H1 (cell line): ENCODE data around the gene SCYL1. TPM values are rescaled to one million over a fixed set of nuclear protein-coding genes. Genes with fewer than 3 reads are reported as not detected.
A peak's percentile ranks its signal among the peaks of the same experiment; 100 is the strongest.

ENCODE experiments used
- CTCF ChIA-PET: fragments of 300-600 bp; sonication (Branson Sonifier 250); formaldehyde crosslinking; loops from one replicate; lab custom pipeline; 2021; ENCODE audit not compliant: partially characterized antibody; lab: Charles Lee
- POLR2A ChIA-PET: fragments of 300-600 bp; sonication (Branson Sonifier 250); formaldehyde crosslinking; loops from one replicate; lab custom pipeline; 2021; ENCODE audit warnings: inconsistent platforms; ENCODE audit not compliant: partially characterized antibody; lab: Charles Lee
- DNase-seq, 2 experiments: peaks; one replicate each; pipeline versions ENCODE4 v3.0.0 to v3.0.0-alpha.2; 2010 to 2022; ENCODE audit warnings: low spot score in 2 of 2, low read depth in 1 of 2, mixed read lengths in 1 of 2
- FAIRE-seq: peaks from 2 replicates; lab custom pipeline; 2011; peaks lifted over from hg19 to GRCh38; lab: Jason Lieb, UNC
- H2AFZ ChIP-seq: 2 replicates; pipeline ENCODE4 v1.8.1; 2012; ENCODE audit warnings: low read length, inconsistent platforms
- H2AK5ac ChIP-seq: 2 replicates; pipeline ENCODE4 v1.6.1; 2013; ENCODE audit warnings: low read depth, low read length
- H2BK120ac ChIP-seq: replicated peaks from 2 replicates; pipeline ENCODE3; 2013; ENCODE audit warnings: low read depth, low read length, inconsistent platforms
- H2BK12ac ChIP-seq: 2 replicates; pipeline ENCODE4 v1.6.1; 2013; ENCODE audit warnings: low read depth, low read length
- H2BK15ac ChIP-seq: 2 replicates; pipeline ENCODE4 v1.6.1; 2013; ENCODE audit warnings: low read length
- H2BK20ac ChIP-seq: 2 replicates; pipeline ENCODE4 v1.6.1; 2013; ENCODE audit warnings: low read length
- H2BK5ac ChIP-seq: 2 replicates; pipeline ENCODE4 v1.6.1; 2013; ENCODE audit warnings: low read depth, low read length
- H3K14ac ChIP-seq: 2 replicates; pipeline ENCODE4 v1.6.1; 2013; ENCODE audit warnings: inconsistent platforms; ENCODE audit not compliant: insufficient read length
- H3K18ac ChIP-seq: 2 replicates; pipeline ENCODE4 v1.6.1; 2013; ENCODE audit warnings: low read length; ENCODE audit errors: extremely low read depth
- H3K23ac ChIP-seq: 2 replicates; pipeline ENCODE4 v1.6.1; 2013; ENCODE audit warnings: inconsistent platforms; ENCODE audit not compliant: insufficient read length
- H3K23me2 ChIP-seq: 2 replicates; pipeline ENCODE4 v1.6.1; 2013; ENCODE audit warnings: low read depth, low read length
- H3K27ac ChIP-seq: 2 replicates; pipeline ENCODE4 v1.6.1; 2011; ENCODE audit warnings: low read depth, low read length, inconsistent platforms
- H3K27me3 ChIP-seq, 4 experiments: replicated peaks in 1 of 4; 1 replicate in 1 of 4; 2 replicates in 3 of 4; pipeline versions ENCODE4 v1.6.1 to v1.8.1; 2011 to 2013; ENCODE audit warnings: low read length in 3 of 4, mild to moderate bottlenecking in 3 of 4, inconsistent platforms in 2 of 4, mixed read lengths in 2 of 4, moderate library complexity in 1 of 4; ENCODE audit not compliant: control insufficient read depth in 3 of 4, insufficient read depth in 3 of 4; ENCODE audit errors: extremely low read depth in 1 of 4
- H3K36me3 ChIP-seq, 4 experiments: 2 replicates each; pipeline versions ENCODE4 v1.6.1 to v1.8.1; 2011 to 2013; ENCODE audit warnings: mild to moderate bottlenecking in 4 of 4, low read length in 3 of 4, moderate library complexity in 2 of 4, control low read depth in 1 of 4, inconsistent platforms in 1 of 4; ENCODE audit not compliant: insufficient read depth in 4 of 4, control insufficient read depth in 2 of 4
- H3K4ac ChIP-seq: replicated peaks from 2 replicates; pipeline ENCODE3; 2013; ENCODE audit warnings: low read length, low read depth, mixed read lengths, inconsistent platforms; ENCODE audit not compliant: insufficient read length
- H3K4me1 ChIP-seq, 4 experiments: replicated peaks in 1 of 4; 1 replicate in 1 of 4; 2 replicates in 3 of 4; pipeline versions ENCODE4 v1.6.1 to v1.8.1; 2011 to 2013; ENCODE audit warnings: low read length in 3 of 4, inconsistent platforms in 2 of 4, mixed read lengths in 1 of 4; ENCODE audit not compliant: insufficient read depth in 4 of 4, control insufficient read depth in 3 of 4
- H3K4me2 ChIP-seq, 2 experiments: 2 replicates each; pipeline versions ENCODE4 v1.6.1 to v1.8.1; 2011 to 2013; ENCODE audit warnings: low read depth in 2 of 2, low read length in 2 of 2, control low read depth in 1 of 2, inconsistent platforms in 1 of 2, mild to moderate bottlenecking in 1 of 2; ENCODE audit not compliant: insufficient read depth in 1 of 2
- H3K4me3 ChIP-seq, 4 experiments: fragments of 200-600, 300-600 bp in 1 of 4; sonication (generic), shearing (Covaris generic), sonication (Bioruptor Twin) in 1 of 4; 2 replicates each; pipeline versions ENCODE4 v1.5.1 to v1.8.1; 2011 to 2016; ENCODE audit warnings: low read length in 4 of 4, low read depth in 3 of 4, control low read depth in 2 of 4, inconsistent platforms in 2 of 4, mild to moderate bottlenecking in 2 of 4, mixed read lengths in 1 of 4, moderate library complexity in 1 of 4; ENCODE audit not compliant: insufficient read depth in 2 of 4; ENCODE audit errors: extremely low read depth in 1 of 4
- H3K56ac ChIP-seq: replicated peaks from 2 replicates; pipeline ENCODE3; 2013; ENCODE audit warnings: low read depth, mild to moderate bottlenecking, mixed read lengths, low read length, inconsistent platforms; ENCODE audit not compliant: insufficient read length
- H3K79me1 ChIP-seq: 2 replicates; pipeline ENCODE4 v1.6.1; 2013; ENCODE audit warnings: low read depth, low read length, control low read depth
- H3K79me2 ChIP-seq, 2 experiments: 2 replicates each; pipeline versions ENCODE4 v1.6.1 to v1.8.1; 2012 to 2013; ENCODE audit warnings: low read length in 2 of 2, mild to moderate bottlenecking in 2 of 2, inconsistent platforms in 1 of 2; ENCODE audit not compliant: insufficient read depth in 2 of 2, control insufficient read depth in 1 of 2
- H3K9ac ChIP-seq, 4 experiments: replicated peaks in 1 of 4; 1 replicate in 1 of 4; 2 replicates in 3 of 4; pipeline versions ENCODE4 v1.6.1 to v1.8.1; 2011 to 2013; ENCODE audit warnings: low read depth in 3 of 4, low read length in 3 of 4, control low read depth in 2 of 4, mild to moderate bottlenecking in 2 of 4, moderate library complexity in 2 of 4, inconsistent platforms in 1 of 4; ENCODE audit errors: extremely low read depth in 1 of 4
- H3K9me3 ChIP-seq, 2 experiments: 2 replicates each; pipeline versions ENCODE4 v1.6.1 to v1.8.1; 2012 to 2013; ENCODE audit warnings: mild to moderate bottlenecking in 2 of 2, moderate library complexity in 2 of 2, control low read depth in 1 of 2, inconsistent platforms in 1 of 2, low read depth in 1 of 2, low read length in 1 of 2, mixed read lengths in 1 of 2; ENCODE audit not compliant: insufficient read depth in 2 of 2
- H4K20me1 ChIP-seq, 2 experiments: replicated peaks in 1 of 2; 2 replicates each; pipeline versions ENCODE3 to v1.8.1; 2011 to 2013; ENCODE audit warnings: inconsistent platforms in 2 of 2, low read length in 2 of 2, mild to moderate bottlenecking in 1 of 2; ENCODE audit not compliant: insufficient read depth in 2 of 2, control insufficient read depth in 1 of 2
- H4K5ac ChIP-seq: 2 replicates; pipeline ENCODE4 v1.6.1; 2013; ENCODE audit warnings: low read length, low read depth, mixed read lengths, inconsistent platforms; ENCODE audit not compliant: insufficient read length
- H4K8ac ChIP-seq: 2 replicates; pipeline ENCODE4 v1.8.0; 2013; ENCODE audit warnings: mild to moderate bottlenecking, moderate library complexity, low read length, inconsistent platforms; ENCODE audit not compliant: insufficient read depth; ENCODE audit errors: extremely low read depth
- H4K91ac ChIP-seq: replicated peaks from 2 replicates; pipeline ENCODE3; 2013; ENCODE audit warnings: low read length, mixed read lengths, inconsistent platforms; ENCODE audit not compliant: insufficient read length
- GABPA ChIP-seq: IDR thresholded peaks from 2 replicates; pipeline ENCODE4 v1.6.1; 2011; ENCODE audit warnings: mild to moderate bottlenecking, low read length, moderate library complexity, borderline replicate concordance; ENCODE audit not compliant: insufficient read depth
- TAF7 ChIP-seq: optimal IDR thresholded peaks from 2 replicates; pipeline ENCODE3; 2011; ENCODE audit warnings: low read depth, mild to moderate bottlenecking, inconsistent platforms, low read length, moderate library complexity, borderline replicate concordance
- WGBS, 2 experiments: shearing (Covaris generic) in 1 of 2; methylation state at CpG; one replicate each; pipeline versions ENCODE4 v1.1.6 to v1.1.7; 2013 to 2015; ENCODE audit warnings: low lambda C conversion rate in 2 of 2, mixed read lengths in 2 of 2, inconsistent platforms in 1 of 2, low coverage in 1 of 2, missing lambda C conversion rate in 1 of 2; ENCODE audit not compliant: insufficient replicate concordance in 2 of 2, insufficient coverage in 1 of 2, insufficient read length in 1 of 2; ENCODE audit errors: extremely low coverage in 1 of 2, missing lambda C conversion rate in 1 of 2; 5-methylcytosine and 5-hydroxymethylcytosine counted together
- polyA plus RNA-seq, 7 experiments: library from polyadenylated mRNA; depleted of rRNA in 3 of 7; stranded (reverse) in 5 of 7; unstranded in 2 of 7; fragments of >200 nt in 5 of 7; fragments of 200-250 nt in 2 of 7; gene quantifications; 1 replicate in 5 of 7; 2 replicates in 1 of 7; 4 replicates in 1 of 7; pipeline versions ENCODE4 v1.2.1 to v1.2.3, GENCODE V29; 2011 to 2013; ENCODE audit warnings: missing spikeins in 2 of 7, mixed read lengths in 2 of 7
- total RNA-seq: library from RNA; stranded (reverse); fragmentation: NEBNext Ultra II Directional; extraction: Animal tissue kit (Norgen Biotek cat#: 25700); gene quantifications from 2 replicates; pipeline ENCODE4 v1.2.1, GENCODE V29; 2021
- TF ChIP-seq, protein P1 (sequence below), 3 experiments: IDR thresholded peaks; 1 replicate in 2 of 3; 2 replicates in 1 of 3; pipeline versions ENCODE4 v1.5.1 to v1.6.1; 2011; ENCODE audit warnings: low read length in 3 of 3, mild to moderate bottlenecking in 3 of 3, inconsistent platforms in 2 of 3, low read depth in 1 of 3, moderate library complexity in 1 of 3; ENCODE audit not compliant: insufficient read depth in 1 of 3; ENCODE audit errors: control extremely low read depth in 1 of 3

The SCYL1 gene
- total and polyA plus RNA-seq, 2 of the 8 experiments (the other 6 are each of a cell fraction or from before 2014, with no cell fraction given) = 59.8 to 77.7 TPM

DNA sequence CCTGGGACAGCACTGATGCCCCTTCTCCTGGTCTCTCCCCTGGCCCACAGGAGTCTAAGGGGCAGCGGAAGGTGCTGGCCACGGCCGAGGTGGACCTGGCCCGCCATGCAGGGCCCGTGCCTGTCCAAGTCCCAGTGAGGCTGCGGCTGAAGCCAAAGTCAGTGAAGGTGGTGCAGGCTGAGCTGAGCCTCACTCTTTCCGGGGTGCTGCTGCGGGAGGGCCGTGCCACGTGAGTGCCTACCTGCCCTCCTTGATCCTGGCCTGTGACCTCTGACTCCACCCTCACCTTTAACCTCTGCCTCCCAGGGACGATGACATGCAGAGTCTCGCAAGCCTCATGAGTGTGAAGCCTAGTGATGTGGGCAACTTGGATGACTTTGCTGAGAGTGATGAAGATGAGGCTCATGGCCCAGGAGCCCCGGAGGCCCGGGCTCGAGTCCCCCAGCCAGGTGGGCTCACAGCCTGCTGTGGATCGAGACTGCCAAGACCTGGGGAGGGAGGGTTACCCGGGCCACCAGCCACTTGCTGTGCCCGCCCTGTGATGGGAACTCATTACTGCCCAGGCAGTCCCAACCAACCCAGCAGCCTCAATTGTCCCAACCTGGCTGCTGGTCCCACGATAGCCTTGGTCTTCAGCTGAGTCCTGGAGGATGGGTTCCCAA is 55.3 kb downstream of the SCYL1 start:
- no peak overlapping the region for H3K9ac ChIP-seq
- H2BK12ac ChIP-seq = no peak overlapping the region
- H3K27me3 ChIP-seq = peaks cover 22 to 61% (median 48%) of the 10 kb centered on the region in 4 experiments
- H2BK5ac ChIP-seq = no peak overlapping the region
- H4K5ac ChIP-seq = no peak overlapping the region
- no peak overlapping the region for H4K8ac ChIP-seq
- H3K27ac ChIP-seq = no peak overlapping the region
- H3K9me3 ChIP-seq = no peaks in the 10 kb centered on the region
- no peak overlapping the region for H3K18ac ChIP-seq
- H3K4ac ChIP-seq = no peak overlapping the region
- H2BK120ac ChIP-seq = no peak overlapping the region
- H2AK5ac ChIP-seq = no peak overlapping the region
- no peak overlapping the region for H3K56ac ChIP-seq
- H2BK20ac ChIP-seq = no peak overlapping the region
- 95% methylated on average over 19 of the region's 19 CpGs; no CpG with 5 or more reads in 1 of the 2 experiments for WGBS, 2 experiments
- ChIA-PET CTCF (interaction anchor here (1.5 to 14.5 kb wide), 5 partner anchors 8 to 39 kb away, joined by 5 to 162 read pairs (median 23); partner anchors contain the start of genes FAM89B and ZNRD2), POLR2A (interaction anchor here (0.8 to 1.4 kb wide), 4 partner anchors 8 to 280 kb away, joined by 3 read pairs; partner anchors contain the start of genes FAM89B, KCNK7 and MUS81)
- H3K23me2 ChIP-seq = peaks cover 9% of the 10 kb centered on the region; the same call in 1 of the 2 replicates
- H3K4me2 ChIP-seq = no peak overlapping the region
- peaks cover 0 to 5% of the 10 kb centered on the region in 2 experiments for H4K20me1 ChIP-seq
- 0 out of 2 replicates have a peak overlapping the region, but pooled peaks have one; percentile 72 for H2BK15ac ChIP-seq
- no peak overlapping the region for H3K4me3 ChIP-seq
- FAIRE-seq (no peak), DNase-seq (no peak)
- H3K23ac ChIP-seq = no peak overlapping the region
- H3K79me2 ChIP-seq = no peaks in the 10 kb centered on the region
- H4K91ac ChIP-seq = no peak overlapping the region
- H3K4me1 ChIP-seq = peaks cover 4 to 19% (median 8%) of the 10 kb centered on the region in 4 experiments; a peak in 6 of 7 replicates
- no peaks in the 10 kb centered on the region for H3K79me1 ChIP-seq
- H3K36me3 ChIP-seq = no peaks in the 10 kb centered on the region
- no peak overlapping the region for H2AFZ ChIP-seq
- no peak overlapping the region for H3K14ac ChIP-seq
- TF ChIP-seq, protein P1, sequence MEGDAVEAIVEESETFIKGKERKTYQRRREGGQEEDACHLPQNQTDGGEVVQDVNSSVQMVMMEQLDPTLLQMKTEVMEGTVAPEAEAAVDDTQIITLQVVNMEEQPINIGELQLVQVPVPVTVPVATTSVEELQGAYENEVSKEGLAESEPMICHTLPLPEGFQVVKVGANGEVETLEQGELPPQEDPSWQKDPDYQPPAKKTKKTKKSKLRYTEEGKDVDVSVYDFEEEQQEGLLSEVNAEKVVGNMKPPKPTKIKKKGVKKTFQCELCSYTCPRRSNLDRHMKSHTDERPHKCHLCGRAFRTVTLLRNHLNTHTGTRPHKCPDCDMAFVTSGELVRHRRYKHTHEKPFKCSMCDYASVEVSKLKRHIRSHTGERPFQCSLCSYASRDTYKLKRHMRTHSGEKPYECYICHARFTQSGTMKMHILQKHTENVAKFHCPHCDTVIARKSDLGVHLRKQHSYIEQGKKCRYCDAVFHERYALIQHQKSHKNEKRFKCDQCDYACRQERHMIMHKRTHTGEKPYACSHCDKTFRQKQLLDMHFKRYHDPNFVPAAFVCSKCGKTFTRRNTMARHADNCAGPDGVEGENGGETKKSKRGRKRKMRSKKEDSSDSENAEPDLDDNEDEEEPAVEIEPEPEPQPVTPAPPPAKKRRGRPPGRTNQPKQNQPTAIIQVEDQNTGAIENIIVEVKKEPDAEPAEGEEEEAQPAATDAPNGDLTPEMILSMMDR (IDR thresholded peaks at IDR 0.05; ENCODE audit: control extremely low read depth in 1 of 3, insufficient read depth in 1 of 3, low read depth in 1 of 3, low read length in 3 of 3) = no peak
- TF ChIP-seq GABPA = no peak
- TF ChIP-seq TAF7 = no peak
